IMR-90 (cell line): Measurements from ENCODE around the gene ZNF436.

ENCODE experiments used
- BHLHE40 ChIP-seq: fragments of 150-350 bp; IDR thresholded peaks from 2 replicates; pipeline ENCODE4 v1.6.1; 2016; ENCODE audit warnings: mild to moderate bottlenecking, low read depth, low read length
- CEBPB ChIP-seq: IDR thresholded peaks from 2 replicates; pipeline ENCODE4 v1.6.1; 2012; ENCODE audit warnings: low read depth, low read length, improper control_type of control experiment
- FOS ChIP-seq: fragments of 150-350 bp; IDR thresholded peaks from 2 replicates; pipeline ENCODE4 v1.6.1; 2016; ENCODE audit warnings: low read depth, low read length
- MAZ ChIP-seq: IDR thresholded peaks from 2 replicates; pipeline ENCODE4 v1.6.1; 2012; ENCODE audit warnings: low read depth, mild to moderate bottlenecking, low read length, improper control_type of control experiment, moderate library complexity, borderline replicate concordance
- MXI1 ChIP-seq: IDR thresholded peaks from 2 replicates; pipeline ENCODE4 v1.6.1; 2012; ENCODE audit warnings: low read depth, mild to moderate bottlenecking, low read length, moderate library complexity, borderline replicate concordance
- POLR2A ChIP-seq: IDR thresholded peaks from 2 replicates; pipeline ENCODE4 v1.6.1; 2012; ENCODE audit warnings: mild to moderate bottlenecking, low read depth, low read length
- RCOR1 ChIP-seq: IDR thresholded peaks from 2 replicates; pipeline ENCODE4 v1.6.1; 2012; ENCODE audit warnings: mild to moderate bottlenecking, low read length, improper control_type of control experiment; ENCODE audit not compliant: insufficient replicate concordance
- RFX5 ChIP-seq: IDR thresholded peaks from 2 replicates; pipeline ENCODE4 v1.8.0; 2012; ENCODE audit warnings: low read depth, mild to moderate bottlenecking, low read length, moderate library complexity
- TF ChIP-seq, protein P1 (sequence below): conservative IDR thresholded peaks from 2 replicates; pipeline ENCODE4 v1.5.1; 2012; ENCODE audit warnings: mild to moderate bottlenecking, low read depth, low read length, improper control_type of control experiment
- TF ChIP-seq, protein P2 (sequence below): fragments of 150-350 bp; IDR thresholded peaks from 2 replicates; pipeline ENCODE4 v1.6.1; 2017; ENCODE audit warnings: mild to moderate bottlenecking, antibody characterized with exemption, low read length, low read depth
- TF ChIP-seq, protein P3 (sequence below): fragments of 150-350 bp; IDR thresholded peaks from 2 replicates; pipeline ENCODE4 v1.6.1; 2016; ENCODE audit warnings: low read depth, mild to moderate bottlenecking, low read length, moderate library complexity, borderline replicate concordance

DNA sequence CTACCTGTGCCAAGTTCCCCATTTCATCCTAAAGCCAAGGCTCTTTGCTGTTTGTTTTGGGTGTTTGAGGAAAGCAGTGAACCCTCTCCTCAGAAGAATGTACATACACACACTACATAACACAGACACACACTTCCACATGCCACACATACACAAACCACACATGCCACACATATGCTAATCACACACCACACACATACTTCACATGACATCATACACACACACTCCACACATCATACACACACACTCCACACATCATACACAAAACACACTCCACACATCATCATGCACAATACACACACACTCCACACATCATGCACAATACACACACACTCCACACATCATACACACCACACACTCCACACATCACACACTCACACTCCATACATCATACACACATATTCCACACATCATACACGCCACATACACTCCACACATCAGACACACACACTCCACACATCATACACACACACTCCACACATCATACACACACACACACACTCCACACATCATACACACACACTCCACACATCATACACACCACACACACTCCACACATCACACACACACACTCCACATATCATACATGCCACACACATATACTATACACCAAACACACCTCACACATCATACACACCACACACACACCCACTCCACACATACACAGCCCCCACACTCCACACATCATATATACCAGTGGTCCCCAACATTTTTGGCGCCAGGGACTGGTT, 22.7 kb upstream of the ZNF436 start:
- TF ChIP-seq, protein P1, sequence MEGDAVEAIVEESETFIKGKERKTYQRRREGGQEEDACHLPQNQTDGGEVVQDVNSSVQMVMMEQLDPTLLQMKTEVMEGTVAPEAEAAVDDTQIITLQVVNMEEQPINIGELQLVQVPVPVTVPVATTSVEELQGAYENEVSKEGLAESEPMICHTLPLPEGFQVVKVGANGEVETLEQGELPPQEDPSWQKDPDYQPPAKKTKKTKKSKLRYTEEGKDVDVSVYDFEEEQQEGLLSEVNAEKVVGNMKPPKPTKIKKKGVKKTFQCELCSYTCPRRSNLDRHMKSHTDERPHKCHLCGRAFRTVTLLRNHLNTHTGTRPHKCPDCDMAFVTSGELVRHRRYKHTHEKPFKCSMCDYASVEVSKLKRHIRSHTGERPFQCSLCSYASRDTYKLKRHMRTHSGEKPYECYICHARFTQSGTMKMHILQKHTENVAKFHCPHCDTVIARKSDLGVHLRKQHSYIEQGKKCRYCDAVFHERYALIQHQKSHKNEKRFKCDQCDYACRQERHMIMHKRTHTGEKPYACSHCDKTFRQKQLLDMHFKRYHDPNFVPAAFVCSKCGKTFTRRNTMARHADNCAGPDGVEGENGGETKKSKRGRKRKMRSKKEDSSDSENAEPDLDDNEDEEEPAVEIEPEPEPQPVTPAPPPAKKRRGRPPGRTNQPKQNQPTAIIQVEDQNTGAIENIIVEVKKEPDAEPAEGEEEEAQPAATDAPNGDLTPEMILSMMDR = no peak
- TF ChIP-seq, protein P2, sequence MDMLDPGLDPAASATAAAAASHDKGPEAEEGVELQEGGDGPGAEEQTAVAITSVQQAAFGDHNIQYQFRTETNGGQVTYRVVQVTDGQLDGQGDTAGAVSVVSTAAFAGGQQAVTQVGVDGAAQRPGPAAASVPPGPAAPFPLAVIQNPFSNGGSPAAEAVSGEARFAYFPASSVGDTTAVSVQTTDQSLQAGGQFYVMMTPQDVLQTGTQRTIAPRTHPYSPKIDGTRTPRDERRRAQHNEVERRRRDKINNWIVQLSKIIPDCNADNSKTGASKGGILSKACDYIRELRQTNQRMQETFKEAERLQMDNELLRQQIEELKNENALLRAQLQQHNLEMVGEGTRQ = no peak
- TF ChIP-seq POLR2A (no peak), RFX5 (no peak), RCOR1 (no peak), CEBPB (no peak), MXI1 (no peak), BHLHE40 (no peak), FOS (no peak), MAZ (no peak)
- TF ChIP-seq, protein P3, sequence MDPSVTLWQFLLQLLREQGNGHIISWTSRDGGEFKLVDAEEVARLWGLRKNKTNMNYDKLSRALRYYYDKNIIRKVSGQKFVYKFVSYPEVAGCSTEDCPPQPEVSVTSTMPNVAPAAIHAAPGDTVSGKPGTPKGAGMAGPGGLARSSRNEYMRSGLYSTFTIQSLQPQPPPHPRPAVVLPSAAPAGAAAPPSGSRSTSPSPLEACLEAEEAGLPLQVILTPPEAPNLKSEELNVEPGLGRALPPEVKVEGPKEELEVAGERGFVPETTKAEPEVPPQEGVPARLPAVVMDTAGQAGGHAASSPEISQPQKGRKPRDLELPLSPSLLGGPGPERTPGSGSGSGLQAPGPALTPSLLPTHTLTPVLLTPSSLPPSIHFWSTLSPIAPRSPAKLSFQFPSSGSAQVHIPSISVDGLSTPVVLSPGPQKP = no peak
